ENCODE data around the gene CLEC12A.

The CLEC12A gene

GRCh38 chr12:10031771-10032175, 60.6 kb downstream of the CLEC12A start:
- DNase-seq (ENCODE audit: low read depth in 2 of 2, low spot score in 1 of 2), result no peak

GRCh38 chr12:10033783-10034545, 62.8 kb downstream of the CLEC12A start:
- DNase-seq (ENCODE audit: low read depth in 2 of 2, low spot score in 1 of 2), result no peak

Data from stimulated activated CD8-positive, alpha-beta memory T cell treated with anti-CD3 and anti-CD28 coated beads, Interleukin-4, amount 100 ng/mL, for 1 hour (primary cell).